GM21576 (cell line): ENCODE measurements around the gene HP.
"Not testable (repeated sequence)": the region's sequence is repeated elsewhere in the genome, so short reads cannot be mapped to it uniquely, and the experiment has no call there.

Experiments
- ATAC-seq: cut with Tn5 transposase; IDR thresholded peaks from one replicate; pipeline ENCODE4 v1.9.1; 2021; ENCODE audit warnings: mild to moderate bottlenecking, moderate library complexity; ENCODE audit not compliant: unreplicated experiment

The HP gene

DNA sequence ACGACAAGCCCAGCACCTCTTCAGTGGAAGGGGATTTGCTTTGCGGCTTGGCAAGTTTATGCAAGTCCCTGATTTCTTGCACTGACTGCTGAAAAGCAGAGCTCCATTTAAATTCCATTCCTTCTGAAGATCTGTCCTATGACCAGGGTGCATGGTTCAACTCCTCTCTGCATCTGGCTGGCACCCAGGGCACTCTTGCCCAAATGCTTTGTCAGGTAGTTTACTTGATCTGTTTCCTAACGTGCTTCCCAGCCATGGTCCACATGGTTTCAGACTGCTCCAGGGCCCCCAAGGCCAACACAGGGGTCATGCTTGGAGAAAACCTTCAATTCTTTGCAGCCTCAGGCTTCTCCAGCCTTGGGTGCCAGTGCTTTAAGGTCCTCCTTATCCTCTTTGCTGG lies 11.2 kb upstream of the HP start:
- ATAC-seq = no peak

DNA sequence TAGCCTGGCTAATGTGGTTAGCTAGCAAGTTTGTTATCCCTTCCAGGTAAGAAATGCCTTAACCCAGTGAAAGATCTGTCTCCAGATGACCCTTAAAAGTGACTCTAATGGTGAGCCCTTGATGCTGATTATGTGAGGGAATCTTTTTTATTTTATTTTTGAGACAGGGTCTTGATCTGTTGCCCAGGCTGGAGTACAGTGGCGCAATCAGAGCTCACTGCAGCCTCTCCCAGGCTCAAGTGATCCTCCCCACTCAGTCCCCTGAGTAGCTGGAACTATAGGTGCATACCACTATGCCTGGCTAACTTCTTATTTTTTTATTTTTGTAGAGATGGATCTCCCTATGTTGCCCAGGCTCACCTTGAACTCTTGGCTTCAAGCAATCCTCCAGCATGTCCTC lies 10.8 kb upstream of the HP start:
- no peak for ATAC-seq

DNA sequence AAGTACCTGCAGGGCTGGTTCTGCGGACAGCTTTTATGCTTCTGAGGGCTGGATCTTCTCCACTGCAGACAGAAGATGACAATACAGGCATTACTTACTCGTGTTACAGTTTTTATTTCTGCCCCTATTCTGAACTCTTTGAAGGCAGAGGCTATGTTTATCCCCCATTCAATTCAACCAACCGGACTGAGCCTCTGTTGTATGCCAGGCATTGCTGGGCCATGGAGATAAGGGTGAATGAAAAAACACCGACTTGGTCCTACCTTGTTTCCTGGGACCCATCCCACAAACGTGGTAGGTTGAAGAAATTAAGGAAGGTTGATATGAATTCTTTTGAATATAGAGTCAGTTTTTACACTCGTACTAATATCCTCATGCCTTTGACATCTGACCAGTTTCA lies 10.0 kb upstream of the HP start:
- ATAC-seq = no peak

DNA sequence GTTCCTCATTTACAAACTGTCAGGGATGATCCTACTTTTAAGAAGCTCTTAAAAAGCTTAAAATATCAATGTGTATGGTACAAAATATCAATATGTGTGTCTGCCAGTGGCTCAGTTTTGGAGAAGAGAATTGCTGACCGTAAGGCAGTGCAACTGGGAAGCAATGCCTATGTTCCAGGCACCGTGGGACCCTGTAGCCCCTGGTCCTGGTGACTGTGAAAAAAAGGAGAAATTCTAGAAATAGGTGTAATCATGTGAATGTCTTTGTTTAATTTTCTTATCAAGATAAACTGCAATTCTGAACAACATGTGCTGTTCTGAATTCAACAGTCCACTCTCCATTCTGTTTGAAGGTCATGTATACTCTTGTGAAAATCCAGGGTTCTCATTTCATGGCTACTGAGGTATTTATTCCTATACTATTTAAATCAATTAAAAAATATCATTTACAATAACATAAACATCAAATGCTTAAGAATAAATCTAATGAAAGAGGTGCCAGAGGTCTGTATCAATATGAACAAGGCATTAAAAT lies 9.4 kb upstream of the HP start:
- no peak for ATAC-seq

DNA sequence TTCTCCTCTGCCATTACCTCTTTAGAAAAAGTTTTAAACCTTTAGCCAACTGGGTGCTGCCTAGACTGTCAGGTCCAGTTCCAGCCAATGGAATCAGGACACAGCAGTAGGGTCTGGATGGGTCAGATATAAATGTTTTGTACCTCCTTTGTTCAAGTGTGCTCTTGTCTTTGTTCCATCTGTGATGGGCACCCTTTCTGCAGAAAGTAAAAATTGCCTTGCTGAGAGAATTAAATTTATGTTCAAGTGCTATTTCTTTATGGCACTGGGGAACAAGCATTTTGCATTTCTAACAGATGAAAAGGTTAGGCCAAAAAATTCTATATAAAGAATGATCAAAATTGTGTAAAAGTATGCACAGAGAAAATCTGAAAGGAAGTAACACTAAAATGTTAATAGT lies 5.2 kb upstream of the HP start:
- ATAC-seq = no peak

DNA sequence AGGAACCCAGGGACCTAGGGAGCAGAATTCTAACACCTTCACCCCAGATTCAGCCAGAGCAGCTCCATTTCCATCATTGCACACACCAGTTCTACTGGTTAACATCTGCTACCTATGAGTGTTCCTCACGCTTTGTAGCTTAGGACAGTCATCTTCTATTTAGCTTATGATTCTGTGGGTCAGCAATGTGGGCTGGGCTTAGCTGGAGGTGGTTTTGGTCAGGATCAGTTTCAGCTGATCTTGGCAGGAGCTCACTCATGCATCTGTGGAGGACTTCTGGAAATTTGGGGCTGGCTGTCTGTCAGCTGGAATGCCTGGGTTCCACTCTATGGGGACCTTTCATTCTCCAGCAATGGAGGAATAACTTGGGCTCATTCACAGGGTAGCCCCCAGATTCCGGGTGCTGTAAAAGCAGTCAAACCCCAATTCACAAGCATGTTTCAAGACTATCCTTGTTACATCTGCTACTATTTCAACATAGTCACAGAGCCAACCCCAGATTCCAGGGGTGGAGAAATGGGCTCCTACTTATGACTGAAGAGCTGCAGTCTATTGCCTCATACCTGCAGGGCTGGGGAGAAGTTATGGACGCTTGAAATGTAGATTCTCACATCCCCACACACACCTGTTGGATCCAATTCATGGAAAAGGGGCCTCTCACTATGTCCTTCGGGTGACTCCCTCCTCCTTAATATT lies 3.4 kb upstream of the HP start:
- no peak for ATAC-seq

DNA sequence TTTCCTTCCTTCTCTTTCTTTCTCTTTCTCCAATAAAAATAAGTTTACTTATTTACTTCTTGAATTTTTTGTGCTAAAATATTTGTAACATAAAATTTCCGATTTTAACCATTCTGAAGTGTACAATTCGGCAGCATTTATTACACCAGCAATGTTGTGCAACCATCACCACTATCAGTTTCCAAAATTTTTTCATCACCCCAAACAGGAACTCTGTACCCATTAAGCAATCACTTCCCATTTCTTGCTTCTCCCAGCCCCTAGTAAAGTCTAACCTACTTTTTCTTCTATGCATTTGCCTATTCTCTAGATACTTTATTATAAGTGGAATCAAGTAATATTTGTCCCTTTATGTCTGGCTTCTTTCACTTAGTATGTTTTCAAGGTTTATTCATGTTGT lies 2.5 kb upstream of the HP start:
- no peak for ATAC-seq

DNA sequence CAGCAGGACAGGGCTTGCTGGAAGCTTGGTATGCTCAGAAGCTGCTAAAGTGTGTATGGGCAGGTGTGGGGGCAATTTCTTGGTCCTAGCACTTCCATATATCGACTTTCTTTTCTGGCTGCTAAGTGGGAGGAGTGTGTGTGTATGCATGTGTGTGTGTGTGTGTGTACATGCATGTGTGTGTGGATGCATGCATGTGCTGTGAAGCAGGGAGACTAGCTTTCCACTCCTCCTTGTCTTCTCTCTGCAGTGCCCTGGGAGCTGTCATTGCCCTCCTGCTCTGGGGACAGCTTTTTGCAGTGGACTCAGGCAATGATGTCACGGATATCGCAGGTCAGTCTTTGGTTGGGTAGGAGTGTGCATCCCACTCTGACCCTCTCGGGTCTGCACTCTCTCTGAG lies 1.6 kb downstream of the HP start:
- ATAC-seq = no peak

DNA sequence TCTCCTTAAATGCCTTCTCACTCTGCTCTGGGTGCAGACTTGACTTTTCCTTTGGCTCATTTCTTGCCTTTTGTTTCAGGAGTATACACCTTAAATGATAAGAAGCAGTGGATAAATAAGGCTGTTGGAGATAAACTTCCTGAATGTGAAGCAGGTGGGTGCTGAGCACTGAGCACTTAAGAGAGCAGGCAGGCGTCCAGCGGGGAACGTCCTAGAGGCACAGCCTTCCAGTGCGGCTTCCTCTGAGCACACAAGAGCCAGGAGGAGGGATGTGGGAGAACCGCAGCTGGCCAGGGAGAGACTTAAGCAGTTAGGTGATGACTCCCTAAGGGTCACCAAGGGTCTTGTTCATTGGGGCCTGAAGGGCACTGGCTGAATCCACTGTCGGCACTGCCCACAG lies 3.0 kb downstream of the HP start:
- not testable (repeated sequence) for ATAC-seq

DNA sequence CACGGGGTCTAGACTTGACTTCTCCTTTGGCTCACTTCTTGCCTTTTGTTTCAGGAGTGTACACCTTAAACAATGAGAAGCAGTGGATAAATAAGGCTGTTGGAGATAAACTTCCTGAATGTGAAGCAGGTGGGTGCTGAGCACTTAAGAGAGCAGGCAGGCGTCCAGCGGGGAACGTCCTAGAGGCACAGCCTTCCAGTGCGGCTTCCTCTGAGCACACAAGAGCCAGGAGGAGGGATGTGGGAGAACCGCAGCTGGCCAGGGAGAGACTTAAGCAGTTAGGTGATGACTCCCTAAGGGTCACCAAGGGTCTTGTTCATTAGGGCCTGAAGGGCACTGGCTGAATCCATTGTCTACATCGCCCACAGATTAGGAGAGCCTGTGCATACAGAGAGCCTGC lies 4.8 kb downstream of the HP start:
- not testable (repeated sequence) for ATAC-seq

DNA sequence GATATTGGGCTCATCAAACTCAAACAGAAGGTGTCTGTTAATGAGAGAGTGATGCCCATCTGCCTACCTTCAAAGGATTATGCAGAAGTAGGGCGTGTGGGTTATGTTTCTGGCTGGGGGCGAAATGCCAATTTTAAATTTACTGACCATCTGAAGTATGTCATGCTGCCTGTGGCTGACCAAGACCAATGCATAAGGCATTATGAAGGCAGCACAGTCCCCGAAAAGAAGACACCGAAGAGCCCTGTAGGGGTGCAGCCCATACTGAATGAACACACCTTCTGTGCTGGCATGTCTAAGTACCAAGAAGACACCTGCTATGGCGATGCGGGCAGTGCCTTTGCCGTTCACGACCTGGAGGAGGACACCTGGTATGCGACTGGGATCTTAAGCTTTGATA lies 6.1 kb downstream of the HP start:
- no peak for ATAC-seq

DNA sequence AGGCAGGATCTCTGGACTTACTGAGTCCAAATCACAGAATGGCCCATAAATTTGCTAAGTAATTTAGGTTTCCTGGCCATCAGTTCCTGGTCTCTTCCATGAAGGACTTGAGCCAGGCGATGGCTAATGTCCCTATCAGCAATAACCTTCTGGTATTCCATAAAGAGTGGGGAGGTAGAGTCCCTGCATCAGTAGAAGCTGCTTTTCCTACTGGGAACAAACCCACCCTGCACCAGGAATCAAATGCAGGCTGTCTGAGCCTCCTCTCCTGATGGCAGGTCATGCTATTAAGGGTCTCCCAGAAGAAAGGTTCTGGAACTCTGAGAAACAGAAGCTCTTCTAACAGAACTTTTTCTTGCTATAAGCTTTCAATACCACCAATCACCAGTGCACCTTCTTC lies 7.3 kb downstream of the HP start:
- no peak for ATAC-seq

DNA sequence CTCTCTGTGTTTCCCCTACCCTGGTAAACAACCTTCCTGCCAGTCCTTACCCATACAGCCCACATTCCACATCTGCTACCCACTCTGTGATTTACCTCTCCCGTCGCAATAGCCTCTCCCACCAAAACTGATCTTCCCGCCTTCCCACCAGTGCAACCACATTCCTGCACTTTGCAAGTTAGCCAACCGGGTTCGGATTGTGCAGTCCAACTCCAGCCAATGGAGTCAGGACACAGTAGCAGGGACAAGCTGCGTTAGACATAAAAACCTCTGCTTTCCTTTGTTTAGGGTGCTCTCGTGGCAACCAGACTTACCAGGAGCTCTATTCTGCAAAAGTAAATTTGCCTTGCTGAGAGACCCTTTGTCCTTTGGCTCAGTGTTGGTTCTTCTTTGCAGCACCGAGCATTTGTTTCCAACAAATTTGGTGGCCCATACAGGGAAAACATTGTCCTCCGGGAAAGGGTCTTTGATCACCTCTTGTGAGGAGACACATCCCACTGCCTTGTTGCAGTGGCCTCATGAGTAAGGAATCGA lies 10.1 kb downstream of the HP start:
- ATAC-seq = no peak

DNA sequence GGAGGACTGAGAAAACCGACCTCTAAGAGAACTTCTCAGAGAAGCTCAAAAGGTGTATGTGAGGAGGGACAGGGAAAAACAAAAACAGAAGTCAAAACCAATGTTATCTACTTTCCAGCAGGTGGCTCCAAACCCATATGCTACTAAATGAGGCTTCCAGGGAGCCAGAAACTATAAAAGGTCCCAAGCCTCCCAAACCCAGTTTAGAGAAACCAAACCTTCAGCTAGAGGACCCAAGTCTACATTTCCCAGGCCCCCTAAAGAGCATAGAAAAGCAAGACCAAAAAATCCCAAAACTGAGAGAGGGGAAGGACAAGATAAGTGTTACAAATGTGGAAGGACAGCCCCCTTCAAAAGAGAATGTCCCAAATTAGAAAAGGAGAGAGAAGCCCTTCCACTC lies 12.4 kb downstream of the HP start:
- no peak for ATAC-seq

DNA sequence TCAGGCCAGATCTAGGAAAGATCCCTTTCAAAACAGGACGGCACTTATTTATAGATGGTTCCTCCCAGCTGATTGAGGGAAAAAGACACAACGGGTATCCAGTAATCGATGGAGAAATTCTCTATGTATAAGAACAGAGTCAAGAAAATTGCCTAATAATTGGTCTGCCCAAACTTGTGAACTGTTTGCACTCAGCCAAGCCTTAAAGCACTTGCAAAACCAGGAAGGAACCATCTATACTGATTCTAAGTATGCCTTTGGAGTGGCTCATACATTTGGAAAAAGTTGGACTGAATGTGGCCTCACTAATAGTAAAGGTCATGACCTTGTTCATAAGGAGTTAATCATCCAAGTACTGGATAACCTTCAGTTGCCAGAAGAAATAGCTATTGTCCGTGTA lies 14.6 kb downstream of the HP start:
- ATAC-seq = no peak

DNA sequence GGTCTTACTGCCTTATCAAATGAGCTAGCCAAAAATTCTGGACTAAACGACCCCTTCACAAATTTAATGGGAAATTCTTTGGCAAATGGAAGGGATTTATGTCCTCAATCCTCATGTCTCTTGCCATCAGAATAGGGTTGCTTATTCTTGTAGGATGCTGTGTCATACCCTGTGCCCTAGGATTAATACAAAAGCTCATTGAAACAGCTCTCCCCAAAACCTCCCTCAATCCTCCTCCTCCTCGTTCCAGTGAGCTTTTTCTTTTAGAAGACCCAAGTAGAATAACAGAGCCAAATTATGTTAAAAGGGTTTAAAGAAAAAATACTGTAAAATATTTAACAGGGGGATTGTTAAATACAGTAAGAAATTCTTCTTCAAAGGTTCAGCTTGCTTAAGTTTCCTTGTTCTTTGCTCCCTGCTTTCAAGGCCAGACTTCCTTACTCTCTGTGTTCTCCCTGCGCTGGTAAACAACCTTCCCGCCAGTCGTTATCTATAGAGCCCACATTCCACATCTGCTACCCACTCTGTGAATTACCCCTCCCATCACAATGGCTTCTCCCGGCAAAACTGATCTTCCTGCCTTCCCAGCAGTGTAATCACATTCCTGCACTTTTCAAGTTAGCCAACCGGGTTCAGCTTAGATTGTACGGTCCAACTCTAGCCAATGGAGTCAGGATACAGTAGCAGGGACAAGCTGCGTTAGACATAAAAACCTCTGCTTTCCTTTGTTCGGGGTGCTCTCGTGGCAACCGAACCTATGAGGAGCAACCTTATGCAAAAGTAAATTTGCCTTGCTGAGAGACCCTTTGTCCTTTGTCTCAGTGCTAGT lies 18.4 kb downstream of the HP start:
- ATAC-seq = no peak

DNA sequence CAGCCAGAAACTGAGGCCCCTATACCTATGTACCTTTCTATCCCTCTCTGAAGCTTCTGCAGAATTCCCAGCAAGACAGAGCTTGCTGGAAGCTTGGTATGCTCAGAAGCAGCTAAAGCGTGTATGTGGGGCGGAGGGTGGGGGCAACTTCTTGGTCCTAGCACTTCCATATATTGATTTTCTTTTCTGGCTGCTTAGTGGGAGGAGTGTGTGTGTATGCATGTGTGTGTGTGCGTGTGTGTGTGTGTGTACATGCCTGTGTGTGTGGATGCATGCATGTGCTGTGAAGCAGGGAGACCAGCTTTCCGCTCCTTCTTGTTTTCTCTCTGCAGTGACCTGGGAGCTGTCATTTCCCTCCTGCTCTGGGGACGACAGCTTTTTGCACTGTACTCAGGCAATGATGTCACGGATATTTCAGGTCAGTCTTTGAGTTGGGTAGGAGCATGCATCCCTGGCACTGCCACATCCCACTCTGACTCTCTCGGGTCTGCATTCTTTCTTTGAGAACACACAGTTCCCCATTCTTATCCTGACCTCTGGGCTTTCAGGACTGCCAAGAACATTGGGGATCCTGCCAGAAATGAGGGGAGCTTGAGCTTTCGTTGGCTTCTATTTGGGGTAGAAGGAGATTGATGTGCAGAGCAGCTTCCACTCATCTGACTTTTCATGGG lies 19.4 kb downstream of the HP start:
- no peak for ATAC-seq

DNA sequence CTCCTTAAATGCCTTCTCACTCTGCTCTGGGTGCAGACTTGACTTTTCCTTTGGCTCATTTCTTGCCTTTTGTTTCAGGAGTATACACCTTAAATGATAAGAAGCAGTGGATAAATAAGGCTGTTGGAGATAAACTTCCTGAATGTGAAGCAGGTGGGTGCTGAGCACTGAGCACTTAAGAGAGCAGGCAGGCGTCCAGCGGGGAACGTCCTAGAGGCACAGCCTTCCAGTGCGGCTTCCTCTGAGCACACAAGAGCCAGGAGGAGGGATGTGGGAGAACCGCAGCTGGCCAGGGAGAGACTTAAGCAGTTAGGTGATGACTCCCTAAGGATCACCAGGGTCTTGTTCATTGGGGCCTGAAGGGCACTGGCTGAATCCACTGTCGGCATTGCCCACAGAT lies 20.8 kb downstream of the HP start:
- ATAC-seq = not testable (repeated sequence)

DNA sequence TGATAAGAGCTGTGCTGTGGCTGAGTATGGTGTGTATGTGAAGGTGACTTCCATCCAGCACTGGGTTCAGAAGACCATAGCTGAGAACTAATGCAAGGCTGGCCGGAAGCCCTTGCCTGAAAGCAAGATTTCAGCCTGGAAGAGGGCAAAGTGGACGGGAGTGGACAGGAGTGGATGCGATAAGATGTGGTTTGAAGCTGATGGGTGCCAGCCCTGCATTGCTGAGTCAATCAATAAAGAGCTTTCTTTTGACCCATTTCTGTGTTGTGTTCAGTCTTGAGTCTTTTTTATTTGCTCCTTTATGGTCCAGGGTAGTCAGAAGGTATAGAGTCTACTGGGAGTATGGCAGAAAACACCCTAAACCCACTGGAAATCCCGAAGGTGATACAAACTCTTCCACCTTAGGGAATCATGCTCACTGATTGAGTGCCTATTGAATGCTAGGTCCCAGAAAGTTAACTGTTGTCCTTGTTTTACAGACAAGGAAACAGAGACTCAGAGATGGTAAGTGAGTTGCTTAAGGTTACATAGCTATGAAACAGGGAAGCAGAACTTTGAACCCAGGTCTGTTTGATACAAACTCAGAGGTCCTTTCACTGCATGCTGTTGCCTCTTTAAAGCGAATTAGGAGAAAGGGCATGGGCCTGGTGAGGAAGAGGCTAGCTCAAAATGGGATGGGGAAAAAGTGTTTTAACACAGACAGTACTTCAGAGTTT lies 22.8 kb downstream of the HP start:
- not testable (repeated sequence) for ATAC-seq

DNA sequence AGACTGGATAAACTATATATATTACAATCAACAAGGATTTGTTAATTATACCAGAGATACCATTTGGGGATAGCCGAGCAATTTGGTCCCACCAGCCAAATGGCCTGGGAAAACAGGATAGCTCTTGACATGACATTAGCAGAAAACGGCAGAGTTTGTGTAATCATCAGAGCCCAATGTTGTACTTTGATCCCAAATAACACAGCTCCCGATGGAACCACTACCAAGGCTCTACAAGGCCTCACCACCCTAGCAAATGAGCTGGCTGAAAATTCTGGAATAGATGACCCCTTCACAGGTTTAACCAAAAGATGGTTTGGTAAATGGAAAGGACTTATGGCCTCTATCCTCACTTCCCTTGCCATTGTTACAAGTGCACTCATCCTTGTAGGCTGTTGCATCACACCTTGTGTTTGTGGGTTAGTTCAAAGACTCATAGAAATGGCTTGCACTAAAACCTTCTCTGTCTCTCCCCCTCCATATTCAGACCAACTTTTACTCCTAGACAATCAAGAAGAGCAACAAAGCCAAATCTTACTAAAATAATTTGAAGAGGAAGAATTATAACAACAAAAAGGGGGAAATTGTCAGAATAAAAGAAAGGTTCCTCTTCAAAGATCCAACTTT lies 29.6 kb downstream of the HP start:
- no peak for ATAC-seq
